NCI-H82 treated with DMSO at 0.1 percent for 48 hours (cell line): ENCODE data around the gene ZDHHC22.

ENCODE experiments used
- DNase-seq: peaks from one replicate; lab custom pipeline; 2025; ENCODE audit not compliant: unreplicated experiment; lab: John Stamatoyannopoulos, UW

Gene ZDHHC22

DNA sequence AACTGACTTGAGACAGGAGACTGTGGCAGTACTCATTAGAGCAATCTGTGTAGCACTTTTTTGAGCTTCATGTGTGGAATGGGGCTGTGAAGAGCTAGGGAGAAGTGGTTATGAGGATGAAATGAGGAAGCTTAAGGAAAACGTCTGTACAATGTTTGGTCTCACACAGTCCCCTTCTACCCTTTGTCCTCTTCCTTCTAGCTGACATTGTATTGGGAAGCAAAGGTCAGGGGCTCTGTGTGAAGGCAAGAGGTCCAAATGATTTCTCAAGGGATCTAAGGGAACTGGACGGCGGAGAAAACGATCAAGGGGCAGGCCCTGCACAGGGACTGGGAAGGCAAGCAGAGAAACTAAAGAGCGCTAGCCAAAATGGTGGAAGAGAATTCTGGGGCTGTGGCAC, 56.6 kb downstream of the ZDHHC22 start:
- DNase-seq: no peak

DNA sequence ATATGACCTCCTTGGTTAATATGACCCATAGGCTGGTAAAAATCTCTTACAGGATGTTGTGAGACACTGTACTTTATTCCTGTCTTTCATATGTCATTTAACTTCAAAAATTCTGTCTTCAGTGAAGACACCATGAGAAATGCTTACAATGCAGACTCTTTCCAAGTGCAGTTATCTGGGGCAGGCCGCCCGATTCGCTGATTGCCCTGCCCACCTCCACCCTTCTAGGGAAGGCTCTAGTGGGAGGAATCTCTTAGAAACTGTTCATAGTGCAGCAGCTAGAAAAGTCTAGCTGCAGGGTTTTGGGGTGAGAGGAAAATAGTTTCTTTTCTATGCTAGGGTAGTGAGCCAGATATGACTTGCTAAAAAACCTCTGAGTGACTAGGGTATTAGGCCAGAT, 58.5 kb downstream of the ZDHHC22 start:
- DNase-seq: no peak

DNA sequence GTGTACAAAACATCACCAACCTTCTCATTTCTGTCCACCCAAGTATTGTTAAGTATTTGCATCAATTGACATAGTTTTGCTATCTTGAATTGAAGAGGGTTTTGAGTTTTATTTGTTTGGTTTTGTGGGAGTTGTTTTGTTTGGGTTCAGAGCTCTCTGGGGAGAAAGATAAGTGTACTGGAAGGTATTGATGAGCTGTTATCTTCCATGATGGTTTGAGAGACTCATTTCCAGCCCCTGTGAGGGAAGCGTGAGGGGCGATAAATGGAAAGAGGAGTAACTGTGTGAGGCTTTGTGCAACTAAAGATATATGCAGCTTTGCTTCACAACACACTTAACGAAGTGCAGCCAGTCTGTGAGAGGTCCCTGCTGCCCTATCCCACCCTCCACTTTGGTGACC, 59.2 kb downstream of the ZDHHC22 start:
- DNase-seq: no peak
